ENCODE results near the gene CAPZA2. TPM values are rescaled to one million over a fixed set of nuclear protein-coding genes. Genes with fewer than 3 reads are reported as not detected.

CAPZA2 gene
- total RNA-seq, 1 donor from 2014 or later, result 111 TPM

GRCh38 chr7:116910383-116910782 lies 48.0 kb downstream of the CAPZA2 start:
- TF ChIP-seq CTCF (conservative IDR thresholded peaks at IDR 0.05; ENCODE audit: low read depth, low read length), result no peak
- no peak for DNase-seq (ENCODE audit: low read depth)

GRCh38 chr7:116911801-116912200 lies 49.4 kb downstream of the CAPZA2 start:
- no peak for TF ChIP-seq CTCF (conservative IDR thresholded peaks at IDR 0.05; ENCODE audit: low read depth, low read length)
- DNase-seq (ENCODE audit: low read depth), result no peak
- H3K4me3 ChIP-seq (ENCODE audit: low read depth, low read length), result no peak overlapping the region

More at GRCh38 chr7:116910383-116910782, 48.0 kb downstream of the CAPZA2 start:
- no peak overlapping the region for H3K4me3 ChIP-seq (ENCODE audit: low read depth, low read length)

GRCh38 chr7:116912269-116912909 lies 50.0 kb downstream of the CAPZA2 start:
- no peak overlapping the region for H3K4me3 ChIP-seq (ENCODE audit: low read depth, low read length)
- TF ChIP-seq CTCF (conservative IDR thresholded peaks at IDR 0.05; ENCODE audit: low read depth, low read length), result no peak
- no peak for DNase-seq (ENCODE audit: low read depth)

- no peak overlapping the region for H3K4me3 ChIP-seq (ENCODE audit: low read depth, low read length)
- no peak for TF ChIP-seq CTCF (conservative IDR thresholded peaks at IDR 0.05; ENCODE audit: low read depth, low read length)
- no peak for DNase-seq (ENCODE audit: low read depth)
These were observed 56.3 kb downstream of the CAPZA2 start for GRCh38 chr7:116918704-116919103.

GRCh38 chr7:116920359-116920758 lies 58.0 kb downstream of the CAPZA2 start:
- no peak for TF ChIP-seq CTCF (conservative IDR thresholded peaks at IDR 0.05; ENCODE audit: low read depth, low read length)
- no peak for DNase-seq (ENCODE audit: low read depth)
- H3K4me3 ChIP-seq (ENCODE audit: low read depth, low read length), result no peak overlapping the region

GRCh38 chr7:116922545-116922944 lies 60.2 kb downstream of the CAPZA2 start:
- no peak overlapping the region for H3K4me3 ChIP-seq (ENCODE audit: low read depth, low read length)
- DNase-seq (ENCODE audit: low read depth), result no peak
- TF ChIP-seq CTCF (conservative IDR thresholded peaks at IDR 0.05; ENCODE audit: low read depth, low read length), result no peak

- TF ChIP-seq CTCF (conservative IDR thresholded peaks at IDR 0.05; ENCODE audit: low read depth, low read length), result no peak
- H3K4me3 ChIP-seq (ENCODE audit: low read depth, low read length), result no peak overlapping the region
- no peak for DNase-seq (ENCODE audit: low read depth)
These were observed 62.4 kb downstream of the CAPZA2 start for GRCh38 chr7:116924741-116925140.

All from epithelial cell of proximal tubule (primary cell).